ENCODE measurements around the gene APOBEC3A. TPM values are rescaled to one million over a fixed set of nuclear protein-coding genes. Genes with fewer than 3 reads are reported as not detected.
"Not testable (repeated sequence)": the region's sequence is repeated elsewhere in the genome, so short reads cannot be mapped to it uniquely, and the experiment has no call there.

The APOBEC3A gene
- total and polyA plus RNA-seq, 4 donors = 1.4 to 7.3 (median 4.4) TPM; not detected in 1

DNA sequence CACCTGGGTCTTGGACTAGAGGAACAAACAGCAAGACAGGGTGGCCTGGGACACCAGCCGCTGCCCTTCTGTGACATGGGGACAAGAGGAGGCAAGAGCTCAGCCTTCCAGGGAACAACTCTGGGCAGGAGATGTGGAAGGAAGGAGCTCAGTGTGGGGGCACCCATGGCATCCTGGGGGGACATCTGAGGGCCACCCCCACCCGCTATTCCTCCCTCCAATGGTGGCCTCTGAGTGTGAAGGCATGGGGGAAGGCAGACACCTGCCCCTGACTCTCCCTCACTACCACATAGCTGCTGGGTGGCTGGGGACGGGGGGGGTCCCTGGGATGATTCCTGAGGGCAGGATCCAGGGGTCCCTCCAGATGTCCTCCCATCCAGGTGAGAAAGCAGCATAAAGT, 29.2 kb downstream of the APOBEC3A start:
- H3K36me3 ChIP-seq (ENCODE audit: control insufficient read depth in 1 of 2, insufficient read depth in 2 of 2, low read length in 1 of 2) = no peaks in the 10 kb centered on the region
- no peak overlapping the region for H3K27ac ChIP-seq (ENCODE audit: low read depth in 1 of 2, low read length in 2 of 2)
- no peak for ATAC-seq (ENCODE audit: low FRiP score)
- peak; percentile 11 to 53 for DNase-seq
- no peaks in the 10 kb centered on the region for H3K4me1 ChIP-seq (ENCODE audit: control insufficient read depth in 1 of 2, insufficient read depth in 2 of 2, low read length in 2 of 2)
- WGBS, 2 donors = 95 to 96% methylated on average over 3 of the region's 3 CpGs
- no peaks in the 10 kb centered on the region for H3K27me3 ChIP-seq (ENCODE audit: control insufficient read depth in 1 of 2, insufficient read depth in 2 of 2, low read length in 1 of 2)
- H3K9me3 ChIP-seq (ENCODE audit: control insufficient read depth, low read length) = no peaks in the 10 kb centered on the region
- intact Hi-C loops (cut with DNase I) = no loop called here
- no peak overlapping the region for H3K4me3 ChIP-seq (ENCODE audit: low read length in 2 of 2)

- Histone ChIP-seq H3K27me3 (ENCODE audit: control insufficient read depth in 1 of 2, insufficient read depth in 2 of 2, low read length in 1 of 2) (no peaks in the 10 kb centered on the region), H3K27ac (ENCODE audit: low read depth in 1 of 2, low read length in 2 of 2) (no peak overlapping the region), H3K4me3 (ENCODE audit: low read length in 2 of 2) (no peak overlapping the region), H3K36me3 (ENCODE audit: control insufficient read depth in 1 of 2, insufficient read depth in 2 of 2, low read length in 1 of 2) (no peaks in the 10 kb centered on the region), H3K9me3 (ENCODE audit: control insufficient read depth, low read length) (no peaks in the 10 kb centered on the region), H3K4me1 (ENCODE audit: control insufficient read depth in 1 of 2, insufficient read depth in 2 of 2, low read length in 2 of 2) (no peaks in the 10 kb centered on the region)
- WGBS, 2 donors = 86 to 89% methylated on average over 8 of the region's 8 CpGs
- intact Hi-C loops (cut with DNase I) = no loop called here
- ATAC-seq (ENCODE audit: low FRiP score) = no peak
- peak; percentile 21 to 60 for DNase-seq
Observed at GRCh38 chr22:38987171-38987895, 29.9 kb downstream of the APOBEC3A start.

DNA sequence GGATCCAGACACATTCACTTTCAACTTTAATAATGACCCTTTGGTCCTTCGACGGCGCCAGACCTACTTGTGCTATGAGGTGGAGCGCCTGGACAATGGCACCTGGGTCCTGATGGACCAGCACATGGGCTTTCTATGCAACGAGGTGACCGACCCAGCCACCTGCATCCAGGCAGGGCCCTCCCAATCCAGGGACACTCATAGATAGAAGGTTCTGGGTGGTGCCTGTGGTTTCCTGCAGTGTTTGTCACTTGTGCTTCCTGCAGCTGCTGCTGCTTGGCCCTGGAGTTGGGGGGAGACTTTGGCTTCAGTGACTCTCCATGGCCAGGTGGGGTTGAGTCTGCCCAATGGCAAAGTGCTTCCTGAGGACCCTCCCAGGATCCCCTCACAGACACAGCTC, 32.1 kb downstream of the APOBEC3A start:
- intact Hi-C loops (cut with DNase I) = no loop called here

GRCh38 chr22:38992871-38993371, 35.5 kb downstream of the APOBEC3A start:
- intact Hi-C loops (cut with DNase I); H3K4me3 ChIP-seq (ENCODE audit: low read length in 2 of 2); ATAC-seq (ENCODE audit: low FRiP score); H3K27ac ChIP-seq (ENCODE audit: low read depth in 1 of 2, low read length in 2 of 2); H3K9me3 ChIP-seq (ENCODE audit: control insufficient read depth, low read length); H3K4me1 ChIP-seq (ENCODE audit: control insufficient read depth in 1 of 2, insufficient read depth in 2 of 2, low read length in 2 of 2); H3K36me3 ChIP-seq (ENCODE audit: control insufficient read depth in 1 of 2, insufficient read depth in 2 of 2, low read length in 1 of 2); H3K27me3 ChIP-seq (ENCODE audit: control insufficient read depth in 1 of 2, insufficient read depth in 2 of 2, low read length in 1 of 2): not testable (repeated sequence)
- peak in 1 of 2 donors; percentile 32 for DNase-seq
- WGBS, 2 donors = 24 to 33% methylated on average over 8 to 12 of the region's 12 CpGs

More for the DNA sequence above, 32.1 kb downstream of the APOBEC3A start:
- H3K27ac ChIP-seq (ENCODE audit: low read depth in 1 of 2, low read length in 2 of 2) = no peak overlapping the region
- WGBS, 2 donors = 93 to 98% methylated on average over 6 of the region's 6 CpGs
- ATAC-seq (ENCODE audit: low FRiP score) (no peak), DNase-seq (no peak)
- no peak overlapping the region for H3K4me3 ChIP-seq (ENCODE audit: low read length in 2 of 2)
- no peaks in the 10 kb centered on the region for H3K4me1 ChIP-seq (ENCODE audit: control insufficient read depth in 1 of 2, insufficient read depth in 2 of 2, low read length in 2 of 2)
- no peaks in the 10 kb centered on the region for H3K27me3 ChIP-seq (ENCODE audit: control insufficient read depth in 1 of 2, insufficient read depth in 2 of 2, low read length in 1 of 2)
- H3K9me3 ChIP-seq (ENCODE audit: control insufficient read depth, low read length) = no peaks in the 10 kb centered on the region
- no peaks in the 10 kb centered on the region for H3K36me3 ChIP-seq (ENCODE audit: control insufficient read depth in 1 of 2, insufficient read depth in 2 of 2, low read length in 1 of 2)

GRCh38 chr22:38996105-38996504, 38.7 kb downstream of the APOBEC3A start:
- WGBS, 2 donors = 35 to 55% methylated on average over 6 of the region's 6 CpGs
- no peaks in the 10 kb centered on the region for H3K36me3 ChIP-seq (ENCODE audit: control insufficient read depth in 1 of 2, insufficient read depth in 2 of 2, low read length in 1 of 2)
- H3K27ac ChIP-seq (ENCODE audit: low read depth in 1 of 2, low read length in 2 of 2) = no peak overlapping the region
- no peak for ATAC-seq (ENCODE audit: low FRiP score)
- intact Hi-C loops (cut with DNase I) = no loop called here
- peak in 1 of 2 donors; percentile 38 for DNase-seq
- no peaks in the 10 kb centered on the region for H3K9me3 ChIP-seq (ENCODE audit: control insufficient read depth, low read length)
- H3K4me3 ChIP-seq (ENCODE audit: low read length in 2 of 2) = no peak overlapping the region
- H3K27me3 ChIP-seq (ENCODE audit: control insufficient read depth in 1 of 2, insufficient read depth in 2 of 2, low read length in 1 of 2) = no peaks in the 10 kb centered on the region
- no peaks in the 10 kb centered on the region for H3K4me1 ChIP-seq (ENCODE audit: control insufficient read depth in 1 of 2, insufficient read depth in 2 of 2, low read length in 2 of 2)

DNA sequence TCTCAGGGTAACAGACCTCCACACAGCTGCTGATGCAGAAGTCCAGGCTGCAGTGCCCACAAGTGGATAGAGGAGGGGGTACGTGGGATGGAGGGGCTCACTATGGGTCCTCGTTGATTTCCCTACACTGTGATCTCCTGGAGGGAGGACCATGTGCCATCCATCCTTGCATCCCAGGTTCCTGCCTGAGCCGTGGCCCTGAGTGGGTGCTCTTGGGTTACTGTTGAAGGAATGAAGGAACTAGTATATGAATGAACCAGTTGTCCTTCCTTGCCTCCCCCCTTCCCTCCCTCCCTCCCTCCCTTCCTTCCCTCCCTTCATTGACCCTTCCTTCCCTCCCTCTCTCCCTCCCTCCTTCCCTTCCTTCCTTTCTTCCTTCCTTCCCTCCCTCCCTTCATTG, 40.1 kb downstream of the APOBEC3A start:
- H3K27me3 ChIP-seq (ENCODE audit: control insufficient read depth in 1 of 2, insufficient read depth in 2 of 2, low read length in 1 of 2) = no peaks in the 10 kb centered on the region
- H3K27ac ChIP-seq (ENCODE audit: low read depth in 1 of 2, low read length in 2 of 2) = no peak overlapping the region
- no peak overlapping the region for H3K4me3 ChIP-seq (ENCODE audit: low read length in 2 of 2)
- no peaks in the 10 kb centered on the region for H3K4me1 ChIP-seq (ENCODE audit: control insufficient read depth in 1 of 2, insufficient read depth in 2 of 2, low read length in 2 of 2)
- H3K9me3 ChIP-seq (ENCODE audit: control insufficient read depth, low read length) = no peaks in the 10 kb centered on the region
- no peak for ATAC-seq (ENCODE audit: low FRiP score)
- H3K36me3 ChIP-seq (ENCODE audit: control insufficient read depth in 1 of 2, insufficient read depth in 2 of 2, low read length in 1 of 2) = no peaks in the 10 kb centered on the region
- 76 to 78% methylated on average over 3 of the region's 3 CpGs for WGBS, 2 donors
- DNase-seq = peak in 1 of 2 donors; percentile 13
- intact Hi-C loops (cut with DNase I) = no loop called here

- peak; percentile 89 for ATAC-seq (ENCODE audit: low FRiP score)
- Histone ChIP-seq H3K36me3 (ENCODE audit: control insufficient read depth in 1 of 2, insufficient read depth in 2 of 2, low read length in 1 of 2) (no peaks in the 10 kb centered on the region), H3K4me3 (ENCODE audit: low read length in 2 of 2) (no peak overlapping the region), H3K27me3 (ENCODE audit: control insufficient read depth in 1 of 2, insufficient read depth in 2 of 2, low read length in 1 of 2) (no peaks in the 10 kb centered on the region), H3K9me3 (ENCODE audit: control insufficient read depth, low read length) (no peaks in the 10 kb centered on the region), H3K27ac (ENCODE audit: low read depth in 1 of 2, low read length in 2 of 2) (no peak overlapping the region), H3K4me1 (ENCODE audit: control insufficient read depth in 1 of 2, insufficient read depth in 2 of 2, low read length in 2 of 2) (no peaks in the 10 kb centered on the region)
- peak; percentile 87 to 89 for DNase-seq
- intact Hi-C loops (cut with DNase I) = loop anchor here (2.0 to 10.0 kb wide), 5 partner anchors 78 to 236 kb away; partner anchors contain the start of gene CBX6 (in 1 of the 2)
- whole genome bisulfite sequencing, 2 donors = 7 to 12% methylated on average over 7 of the region's 7 CpGs
Observed at GRCh38 chr22:39003165-39003638, 45.8 kb downstream of the APOBEC3A start.

GRCh38 chr22:39007177-39007576, 49.8 kb downstream of the APOBEC3A start:
- Histone ChIP-seq H3K36me3 (ENCODE audit: control insufficient read depth in 1 of 2, insufficient read depth in 2 of 2, low read length in 1 of 2) (no peaks in the 10 kb centered on the region), H3K4me1 (ENCODE audit: control insufficient read depth in 1 of 2, insufficient read depth in 2 of 2, low read length in 2 of 2) (no peaks in the 10 kb centered on the region), H3K4me3 (ENCODE audit: low read length in 2 of 2) (no peak overlapping the region), H3K27me3 (ENCODE audit: control insufficient read depth in 1 of 2, insufficient read depth in 2 of 2, low read length in 1 of 2) (no peaks in the 10 kb centered on the region), H3K9me3 (ENCODE audit: control insufficient read depth, low read length) (no peaks in the 10 kb centered on the region), H3K27ac (ENCODE audit: low read depth in 1 of 2, low read length in 2 of 2) (no peak overlapping the region)
- intact Hi-C loops (cut with DNase I) = loop anchor here (5.0 to 10.0 kb wide), 2 partner anchors 115 to 232 kb away; no protein-coding TSS in a partner anchor
- ATAC-seq (ENCODE audit: low FRiP score) = no peak
- DNase-seq = no peak
- WGBS, 2 donors = 97 to 98% methylated on average over 5 of the region's 5 CpGs
